HEK293 (cell line): ENCODE data around the gene KRT16.
"Not testable (repeated sequence)": the region's sequence is repeated elsewhere in the genome, so short reads cannot be mapped to it uniquely, and the experiment has no call there.

Source experiments
- CTCF ChIA-PET: fragments of 350-600 bp; formaldehyde crosslinking; extraction: SDS; loops from one replicate; lab custom pipeline; 2021; ENCODE audit warnings: antibody characterized with exemption; lab: Yijun Ruan, JAX
- POLR2A ChIA-PET: fragments of 300-600 bp; formaldehyde crosslinking; extraction: SDS; loops from one replicate; lab custom pipeline; 2020; ENCODE audit warnings: antibody characterized with exemption, inconsistent platforms; lab: Yijun Ruan, JAX
- H3K27ac ChIP-seq: fragments of 200-500 bp; sonication (Bioruptor generic); 2 replicates; pipeline ENCODE4 v1.5.1; 2014; ENCODE audit warnings: low read depth, low read length, control low read depth, inconsistent platforms; ENCODE audit errors: extremely low read depth
- H3K36me3 ChIP-seq, 2 experiments: fragments of 200-500 bp in 1 of 2; sonication (Bioruptor generic) in 1 of 2; 1 replicate in 1 of 2; 2 replicates in 1 of 2; pipeline ENCODE4 v1.5.1; 2014 to 2017; ENCODE audit warnings: inconsistent platforms in 2 of 2, low read length in 2 of 2; ENCODE audit not compliant: control insufficient read depth in 2 of 2, insufficient read depth in 1 of 2
- H3K4me1 ChIP-seq: fragments of 200-500 bp; sonication (Bioruptor generic); 2 replicates; pipeline ENCODE4 v1.5.1; 2014; ENCODE audit warnings: mild to moderate bottlenecking, low read length, inconsistent platforms; ENCODE audit not compliant: control insufficient read depth, insufficient read depth
- H3K4me3 ChIP-seq: 2 replicates; pipeline ENCODE4 v1.5.1; 2011; ENCODE audit warnings: low read depth, mild to moderate bottlenecking, control low read depth, low read length, moderate library complexity
- H3K9me3 ChIP-seq: fragments of 200-500 bp; sonication (Bioruptor generic); 2 replicates; pipeline ENCODE4 v1.5.1; 2014; ENCODE audit warnings: low read depth, low read length, inconsistent platforms; ENCODE audit not compliant: control insufficient read depth, insufficient read depth
- EGR2 ChIP-seq: fragments of 450-650 bp; formaldehyde crosslinking; IDR thresholded peaks from 2 replicates; pipeline ENCODE4 v1.5.1; 2016; ENCODE audit warnings: low read depth, missing biosample characterization, missing genetic modification characterization
- ELK4 ChIP-seq: IDR thresholded peaks from 2 replicates; pipeline ENCODE4 v1.6.1; 2011; ENCODE audit warnings: mild to moderate bottlenecking, low read depth, low read length, borderline replicate concordance
- FEZF1 ChIP-seq: fragments of 450-650 bp; formaldehyde crosslinking; IDR thresholded peaks from 2 replicates; pipeline ENCODE4 v1.5.1; 2016; ENCODE audit warnings: missing biosample characterization, missing genetic modification characterization
- GLI4 ChIP-seq: fragments of 450-650 bp; formaldehyde crosslinking; IDR thresholded peaks from 2 replicates; pipeline ENCODE4 v1.5.1; 2016; ENCODE audit warnings: missing biosample characterization, missing genetic modification characterization
- GLIS2 ChIP-seq: fragments of 450-650 bp; formaldehyde crosslinking; IDR thresholded peaks from 2 replicates; pipeline ENCODE4 v1.5.1; 2016; ENCODE audit warnings: missing biosample characterization, missing genetic modification characterization
- KLF10 ChIP-seq: fragments of 450-650 bp; IDR thresholded peaks from 2 replicates; pipeline ENCODE4 v1.5.1; 2018; ENCODE audit warnings: missing biosample characterization, mild to moderate bottlenecking, missing genetic modification characterization
- MYNN ChIP-seq: fragments of 450-650 bp; formaldehyde crosslinking; IDR thresholded peaks from 2 replicates; pipeline ENCODE4 v1.5.1; 2016; ENCODE audit warnings: missing biosample characterization, missing genetic modification characterization, borderline replicate concordance
- PRDM1 ChIP-seq: fragments of 450-650 bp; formaldehyde crosslinking; IDR thresholded peaks from 2 replicates; pipeline ENCODE4; 2016; ENCODE audit warnings: missing biosample characterization, missing genetic modification characterization
- SETDB1 ChIP-seq: IDR thresholded peaks from one replicate; pipeline ENCODE4 v1.6.1; 2017; ENCODE audit warnings: mild to moderate bottlenecking, low read length, moderate library complexity, mixed read lengths; ENCODE audit not compliant: insufficient read length
- SP3 ChIP-seq: fragments of 450-650 bp; formaldehyde crosslinking; IDR thresholded peaks from 2 replicates; pipeline ENCODE4 v1.5.1; 2016; ENCODE audit warnings: missing biosample characterization, missing genetic modification characterization
- ZFHX2 ChIP-seq: fragments of 450-650 bp; formaldehyde crosslinking; conservative IDR thresholded peaks from 2 replicates; pipeline ENCODE4 v1.5.1; 2016; ENCODE audit warnings: missing biosample characterization, missing genetic modification characterization
- ZNF157 ChIP-seq: fragments of 450-650 bp; formaldehyde crosslinking; IDR thresholded peaks from 2 replicates; pipeline ENCODE4 v1.5.1; 2016; ENCODE audit warnings: missing biosample characterization, missing genetic modification characterization
- ZNF335 ChIP-seq: fragments of 450-650 bp; formaldehyde crosslinking; conservative IDR thresholded peaks from 2 replicates; pipeline ENCODE4 v1.5.1; 2016; ENCODE audit warnings: missing biosample characterization, missing genetic modification characterization
- ZNF416 ChIP-seq: fragments of 450-650 bp; formaldehyde crosslinking; IDR thresholded peaks from 2 replicates; pipeline ENCODE4 v1.5.1; 2016; ENCODE audit warnings: missing biosample characterization, missing genetic modification characterization
- ZNF488 ChIP-seq: fragments of 450-650 bp; formaldehyde crosslinking; IDR thresholded peaks from 2 replicates; pipeline ENCODE4 v1.5.1; 2016; ENCODE audit warnings: missing biosample characterization, missing genetic modification characterization
- ZNF510 ChIP-seq: fragments of 450-650 bp; formaldehyde crosslinking; IDR thresholded peaks from 2 replicates; pipeline ENCODE4 v1.5.1; 2018; ENCODE audit warnings: mild to moderate bottlenecking, missing genetic modification characterization, missing biosample characterization; ENCODE audit not compliant: insufficient replicate concordance
- ZNF561 ChIP-seq: fragments of 450-650 bp; IDR thresholded peaks from 2 replicates; pipeline ENCODE4 v1.5.1; 2018; ENCODE audit warnings: missing biosample characterization, missing genetic modification characterization, borderline replicate concordance
- ZNF580 ChIP-seq: fragments of 450-650 bp; formaldehyde crosslinking; IDR thresholded peaks from 2 replicates; pipeline ENCODE4 v1.5.1; 2016; ENCODE audit warnings: missing biosample characterization, missing genetic modification characterization
- ZNF639 ChIP-seq: fragments of 450-650 bp; formaldehyde crosslinking; IDR thresholded peaks from 2 replicates; pipeline ENCODE4 v1.5.1; 2016; ENCODE audit warnings: missing biosample characterization, missing genetic modification characterization
- ZNF645 ChIP-seq: fragments of 450-650 bp; formaldehyde crosslinking; IDR thresholded peaks from 2 replicates; pipeline ENCODE4; 2016; ENCODE audit warnings: missing biosample characterization, missing genetic modification characterization
- ZNF658 ChIP-seq: fragments of 450-650 bp; formaldehyde crosslinking; IDR thresholded peaks from 2 replicates; pipeline ENCODE4; 2016; ENCODE audit warnings: missing biosample characterization, missing genetic modification characterization
- ZXDB ChIP-seq: fragments of 450-650 bp; formaldehyde crosslinking; IDR thresholded peaks from 2 replicates; pipeline ENCODE4 v1.5.1; 2016; ENCODE audit warnings: missing biosample characterization, missing genetic modification characterization

Gene KRT16

GRCh38 chr17:41606930-41607329 is 5.6 kb downstream of the KRT16 start:
- H3K4me3 ChIP-seq, H3K36me3 ChIP-seq, H3K27ac ChIP-seq, H3K9me3 ChIP-seq, H3K4me1 ChIP-seq, POLR2A ChIA-PET: not testable (repeated sequence)
- CTCF ChIA-PET = interaction anchor here (0.7 to 0.9 kb wide), 4 partner anchors 56 to 423 kb away, joined by 3 to 4 read pairs (median 3); no protein-coding TSS in a partner anchor
- TF ChIP-seq SETDB1 = peak; percentile 25

- Histone ChIP-seq H3K9me3 (no peaks in the 10 kb centered on the region), H3K4me3 (no peak overlapping the region), H3K36me3 (no peaks in the 10 kb centered on the region), H3K27ac (no peak overlapping the region), H3K4me1 (peaks cover 3% of the 10 kb centered on the region)
- POLR2A ChIA-PET = interaction anchor here (0.7 kb wide), 1 partner anchor 86 kb away, joined by 3 read pairs; no protein-coding TSS in a partner anchor
- TF ChIP-seq ZNF335 = 0 out of 2 replicates have a peak, but pooled peaks have one; percentile 31
- TF ChIP-seq FEZF1 (tag by site-specific recombination) = peak; percentile 74
- TF ChIP-seq ZNF580 (tag by site-specific recombination) = no peak
- CTCF ChIA-PET = interaction anchor here (0.6 to 2.6 kb wide), 6 partner anchors 23 to 948 kb away, joined by 3 to 8 read pairs (median 4); no protein-coding TSS in a partner anchor
These were observed 10.0 kb downstream of the KRT16 start for GRCh38 chr17:41602524-41602923.

- ChIA-PET POLR2A (no interaction called here), CTCF (interaction anchor here (0.6 to 0.7 kb wide), 3 partner anchors 21 to 167 kb away, joined by 3 to 6 read pairs (median 4); no protein-coding TSS in a partner anchor)
- H3K27ac ChIP-seq = no peak overlapping the region
- H3K36me3 ChIP-seq = no peaks in the 10 kb centered on the region
- peaks cover 3% of the 10 kb centered on the region for H3K4me1 ChIP-seq
- no peak overlapping the region for H3K4me3 ChIP-seq
- no peak for TF ChIP-seq ZNF335
- no peak for TF ChIP-seq ZNF510 (tag by site-specific recombination)
- no peak for TF ChIP-seq ZNF561 (tag by site-specific recombination)
- TF ChIP-seq ZNF639 = no peak
- no peak for TF ChIP-seq GLI4 (tag by site-specific recombination)
- no peak for TF ChIP-seq SP3 (tag by site-specific recombination)
- H3K9me3 ChIP-seq = no peaks in the 10 kb centered on the region
These were observed 12.2 kb downstream of the KRT16 start for GRCh38 chr17:41600318-41600717.

GRCh38 chr17:41599680-41600079 is 12.9 kb downstream of the KRT16 start:
- Histone ChIP-seq H3K9me3 (no peaks in the 10 kb centered on the region), H3K27ac (no peak overlapping the region)

GRCh38 chr17:41595585-41595984 is 17.0 kb downstream of the KRT16 start:
- H3K4me1 ChIP-seq = no peaks in the 10 kb centered on the region
- CTCF ChIA-PET = interaction anchor here (0.6 to 2.3 kb wide), 7 partner anchors 13 to 1394 kb away, joined by 3 to 11 read pairs (median 4); no protein-coding TSS in a partner anchor
- H3K36me3 ChIP-seq = no peaks in the 10 kb centered on the region
- no peaks in the 10 kb centered on the region for H3K9me3 ChIP-seq
- H3K27ac ChIP-seq = no peak overlapping the region
- POLR2A ChIA-PET = no interaction called here
- H3K4me3 ChIP-seq = no peak overlapping the region
- TF ChIP-seq ELK4 (no peak), ZNF488 (no peak), ZNF645 (tag by site-specific recombination) (no peak), ZXDB (tag by site-specific recombination) (no peak), SETDB1 (no peak), ZNF416 (tag by site-specific recombination) (no peak), MYNN (tag by site-specific recombination) (no peak)

More at GRCh38 chr17:41599680-41600079, 12.9 kb downstream of the KRT16 start:
- no peaks in the 10 kb centered on the region for H3K36me3 ChIP-seq
- H3K4me3 ChIP-seq = no peak overlapping the region
- ChIA-PET CTCF (interaction anchor here (0.7 to 0.8 kb wide), 2 partner anchors 20 to 50 kb away, joined by 3 to 6 read pairs; no protein-coding TSS in a partner anchor), POLR2A (interaction anchor here (0.7 kb wide), 1 partner anchor 1013 kb away, joined by 3 read pairs; no protein-coding TSS in a partner anchor)
- peak; percentile 78 for TF ChIP-seq EGR2 (tag by site-specific recombination)
- TF ChIP-seq ZFHX2 (tag by site-specific recombination) = peak; percentile 56
- no peak for TF ChIP-seq PRDM1 (tag by site-specific recombination)
- TF ChIP-seq GLIS2 (tag by site-specific recombination) = no peak
- TF ChIP-seq ZNF157 (tag by site-specific recombination) = no peak
- TF ChIP-seq KLF10 (tag by site-specific recombination) = no peak
- TF ChIP-seq ZNF658 (tag by site-specific recombination) = no peak
- TF ChIP-seq, all 188 proteins: peak for 2
- H3K4me1 ChIP-seq = peaks cover 3% of the 10 kb centered on the region
